GM12891 (cell line): ENCODE measurements around the gene PIK3AP1.
"Not testable (repeated sequence)": the region's sequence is repeated elsewhere in the genome, so short reads cannot be mapped to it uniquely, and the experiment has no call there.

Source experiments
- DNase-seq: peaks from one replicate; pipeline ENCODE4 v3.0.0; 2011; ENCODE audit warnings: low spot score; ENCODE audit not compliant: insufficient read length
- FAIRE-seq: peaks from 2 replicates; lab custom pipeline; 2011; peaks lifted over from hg19 to GRCh38; lab: Jason Lieb, UNC
- PAX5 ChIP-seq: IDR thresholded peaks from 2 replicates; pipeline ENCODE4 v1.6.1; 2011; ENCODE audit warnings: low read length, moderate library complexity, mild to moderate bottlenecking; ENCODE audit not compliant: insufficient read depth, severe bottlenecking
- POLR2A ChIP-seq: IDR thresholded peaks from 2 replicates; pipeline ENCODE4 v1.6.1; 2011; ENCODE audit warnings: low read depth, low read length, control low read depth
- POLR2AphosphoS5 ChIP-seq: IDR thresholded peaks from 2 replicates; pipeline ENCODE4 v1.6.1; 2011; ENCODE audit warnings: low read depth, low read length, control low read depth
- POU2F2 ChIP-seq: IDR thresholded peaks from 2 replicates; pipeline ENCODE4 v1.6.1; 2011; ENCODE audit warnings: low read depth, mild to moderate bottlenecking, control low read depth, low read length, moderate library complexity
- SPI1 ChIP-seq: IDR thresholded peaks from 2 replicates; pipeline ENCODE4 v1.6.1; 2011; ENCODE audit warnings: low read depth, low read length, control low read depth
- TAF1 ChIP-seq: IDR thresholded peaks from 2 replicates; pipeline ENCODE4 v1.6.1; 2011; ENCODE audit warnings: low read depth, low read length, control low read depth

PIK3AP1 gene

DNA sequence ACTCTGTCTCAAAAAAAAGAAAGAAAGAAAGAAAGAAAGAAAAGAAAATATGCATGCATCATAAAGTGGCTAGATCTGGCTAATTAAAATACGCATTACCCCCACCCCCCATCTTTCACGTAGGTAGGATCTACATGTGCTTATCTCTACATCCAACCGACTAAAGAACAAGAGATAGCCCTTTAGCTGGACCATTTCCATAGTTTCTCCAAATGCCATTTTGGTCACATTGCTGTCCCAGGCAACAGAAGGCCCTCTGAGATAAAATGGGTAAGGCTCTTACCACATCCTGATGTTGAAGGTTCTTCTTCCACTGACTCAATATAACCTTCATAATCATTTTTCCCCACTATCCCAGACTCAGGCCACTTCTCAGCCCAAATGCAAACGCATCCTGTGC, 31.5 kb downstream of the PIK3AP1 start:
- TF ChIP-seq POLR2A (no peak), POLR2AphosphoS5 (no peak), POU2F2 (no peak), TAF1 (no peak), SPI1 (no peak), PAX5 (no peak)
- peak; percentile 23 for FAIRE-seq
- DNase-seq = no peak

- FAIRE-seq = peak; percentile 91
- no peak for DNase-seq
Observed at GRCh38 chr10:96687317-96688012, 32.8 kb downstream of the PIK3AP1 start.

DNA sequence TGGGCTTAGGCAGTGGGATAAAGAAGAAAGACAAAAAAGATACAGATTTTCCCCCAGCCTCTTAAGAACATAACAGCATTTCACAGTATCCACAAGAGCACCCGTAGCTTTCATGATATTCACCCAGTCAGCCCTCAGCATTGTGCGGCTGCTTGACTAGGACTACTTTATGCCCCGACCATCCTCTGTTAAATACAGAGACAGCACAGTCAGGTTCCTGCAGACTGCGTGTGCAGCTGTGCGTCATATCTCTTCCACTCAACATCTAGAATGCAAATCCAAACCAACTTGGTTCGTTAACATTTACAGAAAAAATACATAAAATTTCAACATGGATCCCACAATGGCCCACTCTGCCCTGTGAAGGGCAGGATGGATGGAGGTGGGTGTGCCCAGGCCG, 33.8 kb downstream of the PIK3AP1 start:
- TF ChIP-seq POU2F2 (no peak), POLR2AphosphoS5 (no peak), TAF1 (no peak), SPI1 (no peak), POLR2A (no peak), PAX5 (no peak)
- FAIRE-seq (peak; percentile 26), DNase-seq (no peak)

More at GRCh38 chr10:96687317-96688012, 32.8 kb downstream of the PIK3AP1 start:
- TF ChIP-seq PAX5 (no peak), POLR2AphosphoS5 (no peak)

GRCh38 chr10:96685306-96685705, 35.0 kb downstream of the PIK3AP1 start:
- TF ChIP-seq POLR2A (no peak), TAF1 (no peak), PAX5 (no peak), SPI1 (no peak)
- FAIRE-seq (peak; percentile 88), DNase-seq (no peak)

DNA sequence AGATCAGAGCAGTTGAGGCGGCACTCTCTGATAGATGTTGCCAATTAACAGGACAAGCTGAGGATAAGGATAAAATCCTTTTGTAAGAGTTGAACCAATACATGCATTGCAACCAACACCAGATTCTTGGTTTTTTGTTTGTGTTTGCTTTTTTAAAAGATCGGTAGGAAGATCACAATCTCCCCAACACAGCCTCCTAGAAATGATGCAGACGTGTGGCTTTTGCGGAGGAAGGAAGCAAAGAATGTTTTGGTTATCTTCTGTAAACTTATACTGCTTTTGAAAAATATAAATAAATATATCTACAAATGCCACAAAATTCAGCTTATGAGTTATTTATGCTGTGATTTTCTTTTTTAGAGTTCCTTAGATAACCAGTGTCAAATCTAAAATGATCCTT, 35.5 kb downstream of the PIK3AP1 start:
- FAIRE-seq (no peak), DNase-seq (no peak)
- TF ChIP-seq POU2F2 (no peak), SPI1 (no peak), POLR2A (no peak), POLR2AphosphoS5 (no peak), TAF1 (no peak)

DNA sequence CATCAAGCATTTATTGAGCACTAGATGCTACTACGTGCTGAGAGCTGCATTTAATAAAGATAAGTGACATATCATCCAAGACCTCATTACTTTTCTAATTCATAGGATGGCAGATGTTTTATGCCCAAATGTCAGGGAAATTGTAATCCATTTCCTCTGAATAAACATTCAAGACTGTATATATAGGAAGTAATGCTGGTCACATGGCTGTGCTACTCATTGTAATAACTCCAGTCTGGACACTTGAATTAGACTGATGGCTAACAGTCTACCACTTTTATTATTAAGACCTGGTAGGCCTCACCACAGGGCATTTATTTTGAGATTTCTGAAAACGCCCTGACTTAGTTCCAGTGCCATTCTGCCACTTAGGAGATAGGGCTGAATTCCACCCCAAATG, 36.6 kb downstream of the PIK3AP1 start:
- TF ChIP-seq POLR2AphosphoS5 (no peak), PAX5 (no peak), SPI1 (no peak), POLR2A (no peak), TAF1 (no peak), POU2F2 (no peak)
- peak; percentile 33 for FAIRE-seq

DNA sequence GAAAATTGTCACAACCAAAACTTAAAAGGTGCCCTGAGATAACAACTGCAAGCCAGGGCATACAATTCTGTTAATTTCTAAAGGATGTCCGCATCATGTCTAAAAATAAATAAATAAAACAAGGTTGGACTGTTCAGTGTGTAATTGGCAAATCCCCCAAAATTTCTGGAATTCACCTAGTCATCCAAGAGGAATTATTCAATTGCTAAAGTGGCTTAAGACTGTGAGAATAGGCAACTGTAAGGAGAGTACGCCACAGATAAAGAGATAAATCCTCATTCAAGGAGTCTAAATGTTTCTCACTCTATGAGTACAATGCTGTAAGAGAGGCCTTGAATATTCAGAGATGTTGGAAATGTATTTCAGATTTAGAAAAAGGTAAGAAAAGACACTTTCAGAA, 37.2 kb downstream of the PIK3AP1 start:
- DNase-seq (no peak), FAIRE-seq (no peak)
- TF ChIP-seq POLR2AphosphoS5 = no peak
- no peak for TF ChIP-seq PAX5
- no peak for TF ChIP-seq TAF1
- no peak for TF ChIP-seq POU2F2
- no peak for TF ChIP-seq SPI1
- TF ChIP-seq POLR2A = no peak

More for the DNA sequence above, 36.6 kb downstream of the PIK3AP1 start:
- DNase-seq = no peak

GRCh38 chr10:96681524-96681923, 38.8 kb downstream of the PIK3AP1 start:
- DNase-seq (no peak), FAIRE-seq (no peak)
- no peak for TF ChIP-seq PAX5
- no peak for TF ChIP-seq POLR2AphosphoS5
- no peak for TF ChIP-seq POU2F2
- no peak for TF ChIP-seq SPI1
- TF ChIP-seq POLR2A = no peak
- TF ChIP-seq TAF1 = no peak

DNA sequence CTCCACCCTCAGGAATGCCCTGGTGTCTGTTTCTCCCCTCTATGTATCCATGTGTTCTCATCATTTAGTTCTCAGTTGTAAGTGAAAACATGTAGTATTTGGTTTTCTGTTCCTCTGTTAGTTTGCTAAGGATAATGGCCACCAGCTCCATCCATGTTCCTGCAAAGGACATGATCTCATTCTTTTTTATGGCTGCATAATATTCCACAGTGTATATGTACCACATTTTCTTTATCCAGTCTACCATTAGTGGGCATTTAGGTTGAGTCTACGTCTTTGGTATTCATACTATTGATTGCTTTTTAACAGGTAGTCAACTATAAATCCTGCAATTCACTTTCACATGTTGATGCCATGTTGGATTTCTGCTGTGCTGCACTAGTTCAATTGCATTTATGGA, 39.9 kb downstream of the PIK3AP1 start:
- FAIRE-seq, DNase-seq: not testable (repeated sequence)

GRCh38 chr10:96678725-96679124, 41.6 kb downstream of the PIK3AP1 start:
- peak; percentile 64 for FAIRE-seq
- no peak for TF ChIP-seq POLR2AphosphoS5
- TF ChIP-seq TAF1 = no peak
- no peak for TF ChIP-seq SPI1
- TF ChIP-seq POLR2A = no peak
- TF ChIP-seq POU2F2 = no peak
- no peak for TF ChIP-seq PAX5
- no peak for DNase-seq
